Mesenchymal stem cell (in vitro differentiated cells and primary cell): ENCODE data around the gene MTCL3.

Experiments used
- DNase-seq: peaks from one replicate; pipeline ENCODE4 v3.0.0-alpha.2; 2013
- H2AFZ ChIP-seq: one replicate; pipeline ENCODE4 v1.6.1; 2013; ENCODE audit warnings: low read depth, mild to moderate bottlenecking, control low read depth, inconsistent platforms, low read length, moderate library complexity
- H2AK5ac ChIP-seq: 2 replicates; pipeline ENCODE4 v1.6.1; 2013; ENCODE audit warnings: low read length, moderate library complexity, mild to moderate bottlenecking, inconsistent platforms; ENCODE audit not compliant: severe bottlenecking
- H2BK120ac ChIP-seq: one replicate; pipeline ENCODE4 v1.6.1; 2013; ENCODE audit warnings: low read depth, mild to moderate bottlenecking, inconsistent platforms, low read length, moderate library complexity
- H2BK12ac ChIP-seq, 2 experiments: one replicate each; pipeline ENCODE4 v1.6.1; 2013; ENCODE audit warnings: inconsistent platforms in 2 of 2, low read length in 2 of 2, mild to moderate bottlenecking in 2 of 2, moderate library complexity in 2 of 2, control low read depth in 1 of 2
- H2BK15ac ChIP-seq: one replicate; pipeline ENCODE4 v1.6.1; 2013; ENCODE audit warnings: mild to moderate bottlenecking, low read depth, inconsistent platforms; ENCODE audit not compliant: poor library complexity, severe bottlenecking
- H2BK5ac ChIP-seq: 2 replicates; pipeline ENCODE4 v1.6.1; 2013; ENCODE audit warnings: low read depth, mild to moderate bottlenecking, low read length, control low read depth, inconsistent platforms; ENCODE audit not compliant: poor library complexity, severe bottlenecking
- H3K14ac ChIP-seq, 2 experiments: one replicate each; pipeline ENCODE4 v1.6.1; 2013; ENCODE audit warnings: inconsistent platforms in 2 of 2, low read length in 2 of 2, control low read depth in 1 of 2, mild to moderate bottlenecking in 1 of 2, moderate library complexity in 1 of 2
- H3K18ac ChIP-seq, 2 experiments: one replicate each; pipeline ENCODE4 v1.6.1; 2013; ENCODE audit warnings: inconsistent platforms in 2 of 2, low read length in 2 of 2, control low read depth in 1 of 2, low read depth in 1 of 2, mild to moderate bottlenecking in 1 of 2
- H3K23ac ChIP-seq, 2 experiments: one replicate each; pipeline ENCODE4 v1.6.1; 2013; ENCODE audit warnings: inconsistent platforms in 2 of 2, low read length in 2 of 2, mild to moderate bottlenecking in 2 of 2, moderate library complexity in 2 of 2, control low read depth in 1 of 2
- H3K27ac ChIP-seq: 2 replicates; pipeline ENCODE4 v1.5.1; 2013; ENCODE audit warnings: mild to moderate bottlenecking, moderate library complexity, low read length, control low read depth, inconsistent platforms; ENCODE audit not compliant: poor library complexity, severe bottlenecking
- H3K27me3 ChIP-seq, 2 experiments: 2 replicates each; pipeline versions ENCODE4 v1.6.1 to v1.7.0; 2013; ENCODE audit warnings: low read length in 2 of 2, mild to moderate bottlenecking in 2 of 2, moderate library complexity in 2 of 2, control low read depth in 1 of 2, inconsistent platforms in 1 of 2; ENCODE audit not compliant: control insufficient read depth in 1 of 2, insufficient read depth in 1 of 2
- H3K36me3 ChIP-seq, 2 experiments: 2 replicates each; pipeline versions ENCODE4 v1.6.1 to v1.7.0; 2013; ENCODE audit warnings: low read length in 2 of 2, control low read depth in 1 of 2, inconsistent platforms in 1 of 2, low read depth in 1 of 2, mild to moderate bottlenecking in 1 of 2; ENCODE audit not compliant: insufficient read depth in 2 of 2, control insufficient read depth in 1 of 2
- H3K4ac ChIP-seq, 2 experiments: one replicate each; pipeline ENCODE4 v1.6.1; 2013; ENCODE audit warnings: inconsistent platforms in 2 of 2, low read length in 2 of 2, mild to moderate bottlenecking in 2 of 2, moderate library complexity in 2 of 2, control low read depth in 1 of 2, low read depth in 1 of 2
- H3K4me1 ChIP-seq: 2 replicates; pipeline ENCODE4 v1.6.1; 2013; ENCODE audit warnings: low read depth, low read length, control low read depth; ENCODE audit not compliant: control insufficient read depth, insufficient read depth
- H3K4me2 ChIP-seq: 2 replicates; pipeline ENCODE4 v1.6.1; 2013; ENCODE audit warnings: low read length, mild to moderate bottlenecking, inconsistent platforms; ENCODE audit not compliant: poor library complexity, severe bottlenecking
- H3K4me3 ChIP-seq, 2 experiments: 2 replicates each; pipeline versions ENCODE4 v1.5.1 to v1.7.0; 2013; ENCODE audit warnings: low read length in 2 of 2, mild to moderate bottlenecking in 2 of 2, control low read depth in 1 of 2, low read depth in 1 of 2; ENCODE audit not compliant: insufficient read depth in 1 of 2
- H3K79me1 ChIP-seq: replicated peaks from 2 replicates; pipeline ENCODE4 v1.6.1; 2013; ENCODE audit warnings: mild to moderate bottlenecking, control low read depth, low read length, inconsistent platforms; ENCODE audit not compliant: poor library complexity, severe bottlenecking
- H3K9ac ChIP-seq: 2 replicates; pipeline ENCODE4 v1.7.0; 2013; ENCODE audit warnings: mild to moderate bottlenecking, low read length, moderate library complexity
- H3K9me3 ChIP-seq: 2 replicates; pipeline ENCODE4 v1.7.0; 2013; ENCODE audit warnings: mild to moderate bottlenecking, low read length; ENCODE audit not compliant: control insufficient read depth
- H4K8ac ChIP-seq: one replicate; pipeline ENCODE4 v1.6.1; 2013; ENCODE audit warnings: inconsistent platforms, mild to moderate bottlenecking, low read length, moderate library complexity
- H4K91ac ChIP-seq: one replicate; pipeline ENCODE4 v1.6.1; 2013; ENCODE audit warnings: mild to moderate bottlenecking, low read length, inconsistent platforms
- WGBS: methylation state at CpG from one replicate; pipeline ENCODE4 v1.1.7; 2013; ENCODE audit warnings: mixed read lengths; 5-methylcytosine and 5-hydroxymethylcytosine counted together

The MTCL3 gene

GRCh38 chr6:127514179-127514772, 4.9 kb downstream of the MTCL3 start:
- Histone ChIP-seq H3K14ac (no peak overlapping the region), H4K8ac (no peak overlapping the region), H3K27ac (no peak overlapping the region), H2AFZ (peak overlapping the region; percentile 29), H3K4me1 (peaks cover 13% of the 10 kb centered on the region), H3K18ac (no peak overlapping the region), H4K91ac (no peak overlapping the region), H2BK15ac (no peak overlapping the region), H3K23ac (no peak overlapping the region), H3K9me3 (peaks cover 11% of the 10 kb centered on the region), H3K4me2 (peak overlapping the region; percentile 81), H2BK5ac (no peak overlapping the region), H3K27me3 (no peaks in the 10 kb centered on the region), H3K4me3 (peak overlapping the region; percentile 53 to 90), H3K36me3 (peaks cover 12 to 28% of the 10 kb centered on the region in 2 experiments), H2BK12ac (no peak overlapping the region), H3K4ac (no peak overlapping the region), H3K9ac (peak overlapping the region; percentile 83), H2AK5ac (no peak overlapping the region), H2BK120ac (no peak overlapping the region), H3K79me1 (peaks cover 11% of the 10 kb centered on the region)
- DNase-seq, result no peak
- WGBS, result 14% methylated on average over 8 of the region's 8 CpGs

GRCh38 chr6:127513425-127513824, 5.7 kb downstream of the MTCL3 start:
- Histone ChIP-seq H4K8ac (no peak overlapping the region), H3K36me3 (peaks cover 14 to 37% of the 10 kb centered on the region in 2 experiments), H3K27me3 (no peaks in the 10 kb centered on the region), H2BK120ac (no peak overlapping the region), H3K4me2 (no peak overlapping the region), H2BK12ac (no peak overlapping the region), H3K79me1 (peaks cover 15% of the 10 kb centered on the region), H3K23ac (no peak overlapping the region), H2BK5ac (no peak overlapping the region), H3K18ac (no peak overlapping the region), H3K9ac (no peak overlapping the region), H3K14ac (no peak overlapping the region), H4K91ac (no peak overlapping the region), H3K4me3 (no peak overlapping the region), H3K9me3 (peaks cover 11% of the 10 kb centered on the region), H2BK15ac (no peak overlapping the region), H3K4me1 (peaks cover 13% of the 10 kb centered on the region), H3K4ac (no peak overlapping the region), H3K27ac (no peak overlapping the region), H2AK5ac (no peak overlapping the region), H2AFZ (no peak overlapping the region)
- DNase-seq, result no peak

GRCh38 chr6:127510876-127511275, 8.3 kb downstream of the MTCL3 start:
- Histone ChIP-seq H3K36me3 (peaks cover 11 to 41% of the 10 kb centered on the region in 2 experiments), H3K14ac (no peak overlapping the region), H3K18ac (no peak overlapping the region), H3K23ac (no peak overlapping the region), H3K4me1 (peaks cover 9% of the 10 kb centered on the region), H3K9ac (no peak overlapping the region), H4K8ac (no peak overlapping the region), H3K4ac (no peak overlapping the region), H3K4me2 (no peak overlapping the region), H3K27me3 (no peaks in the 10 kb centered on the region), H2BK5ac (no peak overlapping the region), H3K9me3 (peaks cover 11% of the 10 kb centered on the region), H2AK5ac (no peak overlapping the region), H3K4me3 (no peak overlapping the region), H2BK12ac (no peak overlapping the region), H3K79me1 (peaks cover 18% of the 10 kb centered on the region), H2BK15ac (no peak overlapping the region), H2BK120ac (no peak overlapping the region), H2AFZ (no peak overlapping the region), H4K91ac (no peak overlapping the region), H3K27ac (no peak overlapping the region)
- WGBS, result 82% methylated on average over 2 of the region's 2 CpGs
- no peak for DNase-seq

GRCh38 chr6:127506894-127507293, 12.2 kb downstream of the MTCL3 start:
- WGBS, result no CpG with 5 or more reads among the region's 1 CpG
- Histone ChIP-seq H2AFZ (no peak overlapping the region), H3K36me3 (peaks cover 10 to 35% of the 10 kb centered on the region in 2 experiments), H3K23ac (no peak overlapping the region), H4K8ac (no peak overlapping the region), H2BK120ac (no peak overlapping the region), H2BK5ac (no peak overlapping the region), H3K9me3 (peaks cover 11% of the 10 kb centered on the region), H3K4ac (no peak overlapping the region), H2BK15ac (no peak overlapping the region), H3K4me2 (no peak overlapping the region), H3K18ac (no peak overlapping the region), H4K91ac (no peak overlapping the region), H3K4me1 (peaks cover 3% of the 10 kb centered on the region), H3K27me3 (no peaks in the 10 kb centered on the region), H3K9ac (no peak overlapping the region), H2AK5ac (no peak overlapping the region), H3K27ac (no peak overlapping the region), H3K4me3 (no peak overlapping the region), H3K14ac (no peak overlapping the region), H2BK12ac (no peak overlapping the region), H3K79me1 (peaks cover 26% of the 10 kb centered on the region)
- DNase-seq, result no peak
